PC-3 (cell line): ENCODE data around the gene PACS1. TPM values are rescaled to one million over a fixed set of nuclear protein-coding genes. Genes with fewer than 3 reads are reported as not detected.

Experiments used
- ATAC-seq: fragments of 200-7000 bp; cut with Tn5 transposase; 2 replicates; pipeline ENCODE4 v1.9.1; 2020; ENCODE audit warnings: mild to moderate bottlenecking, moderate library complexity
- BruUV-seq: library from RNA; stranded (reverse); fragments of 400-500 nt; replicated peaks from 2 replicates; lab custom pipeline; 2021; lab: Mats Ljungman, UMichigan
- CTCF ChIA-PET: fragments of 300-600 bp; sonication (Branson Sonifier 250); formaldehyde crosslinking; loops from one replicate; lab custom pipeline; 2022; ENCODE audit warnings: antibody characterized with exemption; lab: Charles Lee
- POLR2A ChIA-PET: fragments of 300-600 bp; sonication (Branson Sonifier 250); formaldehyde crosslinking; loops from one replicate; lab custom pipeline; 2022; ENCODE audit warnings: antibody characterized with exemption; ENCODE audit not compliant: unreplicated experiment; lab: Charles Lee
- DNase-seq: peaks from one replicate; pipeline ENCODE4 v3.0.0-alpha.2; 2015
- H2AFZ ChIP-seq: fragments of 300-600 bp; sonication (generic); 2 replicates; pipeline ENCODE4 v1.6.0; 2016; ENCODE audit warnings: antibody characterized with exemption, low read length
- H3F3A ChIP-seq: fragments of 300-600 bp; sonication (generic); one replicate; pipeline ENCODE4 v1.6.0; 2017; ENCODE audit warnings: antibody characterized with exemption, low read length, control low read depth, mild to moderate bottlenecking; ENCODE audit not compliant: unreplicated experiment
- H3K27ac ChIP-seq: fragments of 300-600 bp; sonication (generic); 2 replicates; pipeline ENCODE4 v1.5.1; 2016; ENCODE audit warnings: mild to moderate bottlenecking, low read length
- H3K27me3 ChIP-seq: fragments of 300-600 bp; sonication (generic); 2 replicates; pipeline ENCODE4 v1.6.1; 2016; ENCODE audit warnings: low read length, mixed read lengths
- H3K36me3 ChIP-seq: fragments of 300-600 bp; sonication (generic); 2 replicates; pipeline ENCODE4 v1.6.1; 2016; ENCODE audit warnings: low read depth, mixed run types, low read length, mixed read lengths
- H3K4me1 ChIP-seq: fragments of 300-600 bp; sonication (generic); 2 replicates; pipeline ENCODE4 v1.5.1; 2016; ENCODE audit warnings: low read length; ENCODE audit not compliant: insufficient read depth
- H3K4me2 ChIP-seq: fragments of 300-600 bp; sonication (generic); 2 replicates; pipeline ENCODE4 v1.6.0; 2016; ENCODE audit warnings: low read length
- H3K4me3 ChIP-seq: fragments of 300-600 bp; sonication (generic); 2 replicates; pipeline ENCODE4 v1.5.1; 2016; ENCODE audit warnings: mild to moderate bottlenecking, low read length, mixed read lengths
- H3K79me2 ChIP-seq: fragments of 300-600 bp; sonication (generic); 2 replicates; pipeline ENCODE4 v1.6.1; 2017; ENCODE audit warnings: low read length, mixed read lengths
- H3K9ac ChIP-seq: fragments of 300-600 bp; sonication (generic); 2 replicates; pipeline ENCODE4 v1.6.0; 2016; ENCODE audit warnings: mild to moderate bottlenecking, low read length
- H3K9me2 ChIP-seq: fragments of 300-600 bp; sonication (generic); replicated peaks from 2 replicates; pipeline ENCODE4 v1.6.1; 2016; ENCODE audit warnings: mixed run types, low read length, mixed read lengths
- H3K9me3 ChIP-seq: fragments of 300-600 bp; sonication (generic); 2 replicates; pipeline ENCODE4 v1.6.1; 2016; ENCODE audit warnings: low read length, mixed read lengths
- H4K20me1 ChIP-seq: fragments of 300-600 bp; sonication (generic); 2 replicates; pipeline ENCODE4 v1.6.1; 2016; ENCODE audit warnings: low read length, mixed read lengths
- EZH2 ChIP-seq: fragments of 300-600 bp; sonication (generic); IDR thresholded peaks from one replicate; pipeline ENCODE4 v1.6.1; 2017; ENCODE audit warnings: antibody characterized with exemption, mild to moderate bottlenecking, low read length; ENCODE audit not compliant: unreplicated experiment
- EZH2phosphoT487 ChIP-seq: fragments of 300-600 bp; sonication (generic); IDR thresholded peaks from 2 replicates; pipeline ENCODE4 v1.6.1; 2018; ENCODE audit warnings: mild to moderate bottlenecking, antibody characterized with exemption, low read length, borderline replicate concordance
- intact Hi-C: fragments of 100-400 bp; cut with micrococcal nuclease; formaldehyde crosslinking; loops from 2 replicates; pipeline ENCODE4 v1.9.0; 2023
- total RNA-seq: library from RNA; depleted of rRNA; stranded (reverse); fragments of >200 nt; gene quantifications from 2 replicates; pipeline ENCODE4 v1.2.3, GENCODE V29; 2014
- TF ChIP-seq, protein P1 (sequence below): fragments of 300-600 bp; sonication (generic); conservative IDR thresholded peaks from 2 replicates; pipeline ENCODE4 v1.5.1; 2017; ENCODE audit warnings: antibody characterized with exemption, low read depth, mild to moderate bottlenecking, low read length

The PACS1 gene
- total RNA-seq, 1 experiment from 2014 or later, result 28.7 TPM

DNA sequence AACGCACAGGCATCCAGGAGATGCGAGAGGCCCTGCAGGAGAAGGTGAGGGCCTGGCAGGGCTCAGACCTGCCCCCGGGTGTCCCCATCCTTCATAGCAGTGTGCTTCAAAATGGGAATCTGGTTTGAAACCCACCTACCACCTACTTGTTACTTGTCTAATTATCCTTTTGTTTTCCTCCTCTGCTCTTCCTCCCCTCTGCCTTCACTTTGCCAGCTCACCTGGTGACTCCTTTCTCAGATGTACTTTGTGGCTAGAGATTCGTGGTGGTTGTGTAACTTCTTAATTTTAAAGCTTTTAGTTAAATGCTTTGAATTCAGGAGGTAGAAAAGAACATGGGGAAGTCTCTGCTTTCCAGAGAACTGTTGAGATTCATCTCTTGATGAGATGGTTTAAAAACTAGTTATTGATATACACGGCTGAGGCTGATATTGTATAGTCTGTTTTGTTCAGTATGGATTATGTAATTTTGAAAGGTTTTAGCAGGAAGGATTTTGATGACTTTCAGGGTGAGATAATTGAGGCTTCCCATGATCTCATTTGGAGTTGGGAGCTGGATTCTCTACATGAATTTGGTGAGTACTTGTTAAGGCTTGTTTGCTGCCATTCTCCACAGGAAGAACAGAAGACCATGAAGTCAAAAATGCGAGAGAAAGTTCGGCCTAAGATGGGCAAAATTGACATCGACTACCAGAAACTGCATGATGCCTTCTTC, 9.9 kb upstream of the PACS1 start:
- peaks cover 18% of the 10 kb centered on the region for H3K79me2 ChIP-seq
- no peaks in the 10 kb centered on the region for H3K9me2 ChIP-seq
- H3K4me3 ChIP-seq, result no peak overlapping the region
- BruUV-seq, result no TSS peak
- H3K9me3 ChIP-seq, result no peaks in the 10 kb centered on the region
- no peak overlapping the region for H3K9ac ChIP-seq
- H3K4me1 ChIP-seq, result no peaks in the 10 kb centered on the region
- H3K36me3 ChIP-seq, result peaks cover 93% of the 10 kb centered on the region
- H4K20me1 ChIP-seq, result no peaks in the 10 kb centered on the region
- no peaks in the 10 kb centered on the region for H3K27me3 ChIP-seq
- H2AFZ ChIP-seq, result no peak overlapping the region
- H3K4me2 ChIP-seq, result no peak overlapping the region
- no peak for TF ChIP-seq EZH2
- no peak for TF ChIP-seq EZH2phosphoT487
- TF ChIP-seq, protein P1, sequence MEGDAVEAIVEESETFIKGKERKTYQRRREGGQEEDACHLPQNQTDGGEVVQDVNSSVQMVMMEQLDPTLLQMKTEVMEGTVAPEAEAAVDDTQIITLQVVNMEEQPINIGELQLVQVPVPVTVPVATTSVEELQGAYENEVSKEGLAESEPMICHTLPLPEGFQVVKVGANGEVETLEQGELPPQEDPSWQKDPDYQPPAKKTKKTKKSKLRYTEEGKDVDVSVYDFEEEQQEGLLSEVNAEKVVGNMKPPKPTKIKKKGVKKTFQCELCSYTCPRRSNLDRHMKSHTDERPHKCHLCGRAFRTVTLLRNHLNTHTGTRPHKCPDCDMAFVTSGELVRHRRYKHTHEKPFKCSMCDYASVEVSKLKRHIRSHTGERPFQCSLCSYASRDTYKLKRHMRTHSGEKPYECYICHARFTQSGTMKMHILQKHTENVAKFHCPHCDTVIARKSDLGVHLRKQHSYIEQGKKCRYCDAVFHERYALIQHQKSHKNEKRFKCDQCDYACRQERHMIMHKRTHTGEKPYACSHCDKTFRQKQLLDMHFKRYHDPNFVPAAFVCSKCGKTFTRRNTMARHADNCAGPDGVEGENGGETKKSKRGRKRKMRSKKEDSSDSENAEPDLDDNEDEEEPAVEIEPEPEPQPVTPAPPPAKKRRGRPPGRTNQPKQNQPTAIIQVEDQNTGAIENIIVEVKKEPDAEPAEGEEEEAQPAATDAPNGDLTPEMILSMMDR, result no peak
- ATAC-seq (no peak), DNase-seq (no peak)
- CTCF ChIA-PET, result interaction anchor here (0.6 kb wide), 2 partner anchors 8 kb away, joined by 3 read pairs; partner anchors contain the start of gene SF3B2
- no peaks in the 10 kb centered on the region for H3F3A ChIP-seq
- no peak overlapping the region for H3K27ac ChIP-seq
- POLR2A ChIA-PET, result no interaction called here
- intact Hi-C loops, result no loop called here

DNA sequence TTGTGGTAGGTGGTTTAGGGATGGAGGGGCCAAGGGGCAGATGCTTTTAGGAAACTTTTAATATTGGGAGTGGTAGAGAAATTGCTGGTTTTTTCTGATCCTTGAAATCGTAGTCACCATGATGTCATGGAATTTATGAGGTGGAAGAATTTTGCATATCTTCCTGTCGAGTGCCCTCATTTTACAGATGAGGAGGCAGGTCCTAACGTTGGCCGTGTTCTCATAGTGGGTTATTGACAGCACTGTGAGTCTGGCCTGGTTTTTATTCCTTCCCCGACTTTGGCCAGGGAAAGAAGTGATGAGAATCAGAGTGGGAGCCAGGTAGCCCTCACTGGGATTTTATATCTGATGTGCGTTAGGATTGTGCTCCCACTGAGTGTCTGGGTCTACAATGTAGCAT, 8.8 kb upstream of the PACS1 start:
- Histone ChIP-seq H3K9me2 (no peaks in the 10 kb centered on the region), H3K9me3 (no peaks in the 10 kb centered on the region), H4K20me1 (no peaks in the 10 kb centered on the region), H3K4me1 (no peaks in the 10 kb centered on the region), H3K79me2 (peaks cover 9% of the 10 kb centered on the region; the same call in 1 of the 2 replicates), H3K4me2 (no peak overlapping the region), H3K4me3 (no peak overlapping the region), H3K9ac (no peak overlapping the region), H2AFZ (no peak overlapping the region), H3F3A (no peaks in the 10 kb centered on the region), H3K36me3 (peaks cover 91% of the 10 kb centered on the region), H3K27me3 (no peaks in the 10 kb centered on the region), H3K27ac (no peak overlapping the region)
- no peak for TF ChIP-seq EZH2phosphoT487
- TF ChIP-seq, protein P1, result no peak
- TF ChIP-seq EZH2, result no peak
- CTCF ChIA-PET, result no interaction called here
- DNase-seq, result no peak
- no TSS peak for BruUV-seq
- POLR2A ChIA-PET, result no interaction called here
- intact Hi-C loops, result no loop called here
- ATAC-seq, result no peak

DNA sequence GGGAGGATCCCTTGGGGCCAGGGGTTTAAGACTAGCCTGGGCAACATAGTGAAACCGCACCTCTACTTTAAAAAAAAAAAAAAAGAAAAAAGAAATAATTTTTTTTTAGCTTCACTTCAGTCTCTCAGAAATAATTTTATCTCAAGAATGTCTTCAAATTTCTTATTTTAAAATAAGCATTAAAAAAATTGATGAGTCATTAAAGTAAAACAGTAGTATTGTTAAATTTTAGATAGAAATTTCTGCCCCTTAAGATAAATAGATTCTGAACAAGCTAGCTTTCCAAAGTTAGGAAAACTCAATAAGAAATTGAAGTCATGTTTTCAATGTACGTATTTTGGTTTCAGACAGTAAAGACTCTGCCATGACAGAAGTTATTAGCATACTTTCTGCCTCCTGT, 7.7 kb upstream of the PACS1 start:
- CTCF ChIA-PET, result interaction anchor here (0.6 kb wide), 1 partner anchor 255 kb away, joined by 11 read pairs; no protein-coding TSS in a partner anchor
- Histone ChIP-seq H3K9me3 (no peaks in the 10 kb centered on the region), H3K9me2 (no peaks in the 10 kb centered on the region), H3K4me1 (no peaks in the 10 kb centered on the region), H2AFZ (no peak overlapping the region), H3K79me2 (peaks cover 9% of the 10 kb centered on the region; the same call in 1 of the 2 replicates), H3K27ac (no peak overlapping the region), H3K36me3 (peaks cover 91% of the 10 kb centered on the region), H3K4me2 (no peak overlapping the region), H4K20me1 (no peaks in the 10 kb centered on the region), H3K4me3 (no peak overlapping the region), H3K27me3 (no peaks in the 10 kb centered on the region), H3K9ac (no peak overlapping the region), H3F3A (no peaks in the 10 kb centered on the region)
- DNase-seq (no peak), ATAC-seq (no peak)
- BruUV-seq, result no TSS peak
- POLR2A ChIA-PET, result no interaction called here
- intact Hi-C loops, result no loop called here
- TF ChIP-seq, protein P1, result no peak
- no peak for TF ChIP-seq EZH2
- TF ChIP-seq EZH2phosphoT487, result no peak
